H1 (cell line): ENCODE measurements around the gene TFCP2. TPM values are rescaled to one million over a fixed set of nuclear protein-coding genes. Genes with fewer than 3 reads are reported as not detected.

Experiments
- CTCF ChIA-PET: fragments of 300-600 bp; sonication (Branson Sonifier 250); formaldehyde crosslinking; loops from one replicate; lab custom pipeline; 2021; ENCODE audit not compliant: partially characterized antibody; lab: Charles Lee
- POLR2A ChIA-PET: fragments of 300-600 bp; sonication (Branson Sonifier 250); formaldehyde crosslinking; loops from one replicate; lab custom pipeline; 2021; ENCODE audit warnings: inconsistent platforms; ENCODE audit not compliant: partially characterized antibody; lab: Charles Lee
- DNase-seq, 2 experiments: peaks; one replicate each; pipeline versions ENCODE4 v3.0.0 to v3.0.0-alpha.2; 2010 to 2022; ENCODE audit warnings: low spot score in 2 of 2, low read depth in 1 of 2, mixed read lengths in 1 of 2
- FAIRE-seq: peaks from 2 replicates; lab custom pipeline; 2011; peaks lifted over from hg19 to GRCh38; lab: Jason Lieb, UNC
- H2AFZ ChIP-seq: 2 replicates; pipeline ENCODE4 v1.8.1; 2012; ENCODE audit warnings: low read length, inconsistent platforms
- H2AK5ac ChIP-seq: 2 replicates; pipeline ENCODE4 v1.6.1; 2013; ENCODE audit warnings: low read depth, low read length
- H2BK120ac ChIP-seq: replicated peaks from 2 replicates; pipeline ENCODE3; 2013; ENCODE audit warnings: low read depth, low read length, inconsistent platforms
- H2BK12ac ChIP-seq: 2 replicates; pipeline ENCODE4 v1.6.1; 2013; ENCODE audit warnings: low read depth, low read length
- H2BK15ac ChIP-seq: 2 replicates; pipeline ENCODE4 v1.6.1; 2013; ENCODE audit warnings: low read length
- H2BK20ac ChIP-seq: 2 replicates; pipeline ENCODE4 v1.6.1; 2013; ENCODE audit warnings: low read length
- H2BK5ac ChIP-seq: 2 replicates; pipeline ENCODE4 v1.6.1; 2013; ENCODE audit warnings: low read depth, low read length
- H3K14ac ChIP-seq: 2 replicates; pipeline ENCODE4 v1.6.1; 2013; ENCODE audit warnings: inconsistent platforms; ENCODE audit not compliant: insufficient read length
- H3K18ac ChIP-seq: 2 replicates; pipeline ENCODE4 v1.6.1; 2013; ENCODE audit warnings: low read length; ENCODE audit errors: extremely low read depth
- H3K23ac ChIP-seq: 2 replicates; pipeline ENCODE4 v1.6.1; 2013; ENCODE audit warnings: inconsistent platforms; ENCODE audit not compliant: insufficient read length
- H3K23me2 ChIP-seq: 2 replicates; pipeline ENCODE4 v1.6.1; 2013; ENCODE audit warnings: low read depth, low read length
- H3K27ac ChIP-seq: 2 replicates; pipeline ENCODE4 v1.6.1; 2011; ENCODE audit warnings: low read depth, low read length, inconsistent platforms
- H3K27me3 ChIP-seq, 4 experiments: replicated peaks in 1 of 4; 1 replicate in 1 of 4; 2 replicates in 3 of 4; pipeline versions ENCODE4 v1.6.1 to v1.8.1; 2011 to 2013; ENCODE audit warnings: low read length in 3 of 4, mild to moderate bottlenecking in 3 of 4, inconsistent platforms in 2 of 4, mixed read lengths in 2 of 4, moderate library complexity in 1 of 4; ENCODE audit not compliant: control insufficient read depth in 3 of 4, insufficient read depth in 3 of 4; ENCODE audit errors: extremely low read depth in 1 of 4
- H3K36me3 ChIP-seq, 4 experiments: 2 replicates each; pipeline versions ENCODE4 v1.6.1 to v1.8.1; 2011 to 2013; ENCODE audit warnings: mild to moderate bottlenecking in 4 of 4, low read length in 3 of 4, moderate library complexity in 2 of 4, control low read depth in 1 of 4, inconsistent platforms in 1 of 4; ENCODE audit not compliant: insufficient read depth in 4 of 4, control insufficient read depth in 2 of 4
- H3K4ac ChIP-seq: replicated peaks from 2 replicates; pipeline ENCODE3; 2013; ENCODE audit warnings: low read length, low read depth, mixed read lengths, inconsistent platforms; ENCODE audit not compliant: insufficient read length
- H3K4me1 ChIP-seq, 4 experiments: replicated peaks in 1 of 4; 1 replicate in 1 of 4; 2 replicates in 3 of 4; pipeline versions ENCODE4 v1.6.1 to v1.8.1; 2011 to 2013; ENCODE audit warnings: low read length in 3 of 4, inconsistent platforms in 2 of 4, mixed read lengths in 1 of 4; ENCODE audit not compliant: insufficient read depth in 4 of 4, control insufficient read depth in 3 of 4
- H3K4me2 ChIP-seq, 2 experiments: 2 replicates each; pipeline versions ENCODE4 v1.6.1 to v1.8.1; 2011 to 2013; ENCODE audit warnings: low read depth in 2 of 2, low read length in 2 of 2, control low read depth in 1 of 2, inconsistent platforms in 1 of 2, mild to moderate bottlenecking in 1 of 2; ENCODE audit not compliant: insufficient read depth in 1 of 2
- H3K4me3 ChIP-seq, 4 experiments: fragments of 200-600, 300-600 bp in 1 of 4; sonication (generic), shearing (Covaris generic), sonication (Bioruptor Twin) in 1 of 4; 2 replicates each; pipeline versions ENCODE4 v1.5.1 to v1.8.1; 2011 to 2016; ENCODE audit warnings: low read length in 4 of 4, low read depth in 3 of 4, control low read depth in 2 of 4, inconsistent platforms in 2 of 4, mild to moderate bottlenecking in 2 of 4, mixed read lengths in 1 of 4, moderate library complexity in 1 of 4; ENCODE audit not compliant: insufficient read depth in 2 of 4; ENCODE audit errors: extremely low read depth in 1 of 4
- H3K56ac ChIP-seq: replicated peaks from 2 replicates; pipeline ENCODE3; 2013; ENCODE audit warnings: low read depth, mild to moderate bottlenecking, mixed read lengths, low read length, inconsistent platforms; ENCODE audit not compliant: insufficient read length
- H3K79me1 ChIP-seq: 2 replicates; pipeline ENCODE4 v1.6.1; 2013; ENCODE audit warnings: low read depth, low read length, control low read depth
- H3K79me2 ChIP-seq, 2 experiments: 2 replicates each; pipeline versions ENCODE4 v1.6.1 to v1.8.1; 2012 to 2013; ENCODE audit warnings: low read length in 2 of 2, mild to moderate bottlenecking in 2 of 2, inconsistent platforms in 1 of 2; ENCODE audit not compliant: insufficient read depth in 2 of 2, control insufficient read depth in 1 of 2
- H3K9ac ChIP-seq, 4 experiments: replicated peaks in 1 of 4; 1 replicate in 1 of 4; 2 replicates in 3 of 4; pipeline versions ENCODE4 v1.6.1 to v1.8.1; 2011 to 2013; ENCODE audit warnings: low read depth in 3 of 4, low read length in 3 of 4, control low read depth in 2 of 4, mild to moderate bottlenecking in 2 of 4, moderate library complexity in 2 of 4, inconsistent platforms in 1 of 4; ENCODE audit errors: extremely low read depth in 1 of 4
- H3K9me3 ChIP-seq, 2 experiments: 2 replicates each; pipeline versions ENCODE4 v1.6.1 to v1.8.1; 2012 to 2013; ENCODE audit warnings: mild to moderate bottlenecking in 2 of 2, moderate library complexity in 2 of 2, control low read depth in 1 of 2, inconsistent platforms in 1 of 2, low read depth in 1 of 2, low read length in 1 of 2, mixed read lengths in 1 of 2; ENCODE audit not compliant: insufficient read depth in 2 of 2
- H4K20me1 ChIP-seq, 2 experiments: replicated peaks in 1 of 2; 2 replicates each; pipeline versions ENCODE3 to v1.8.1; 2011 to 2013; ENCODE audit warnings: inconsistent platforms in 2 of 2, low read length in 2 of 2, mild to moderate bottlenecking in 1 of 2; ENCODE audit not compliant: insufficient read depth in 2 of 2, control insufficient read depth in 1 of 2
- H4K5ac ChIP-seq: 2 replicates; pipeline ENCODE4 v1.6.1; 2013; ENCODE audit warnings: low read length, low read depth, mixed read lengths, inconsistent platforms; ENCODE audit not compliant: insufficient read length
- H4K8ac ChIP-seq: 2 replicates; pipeline ENCODE4 v1.8.0; 2013; ENCODE audit warnings: mild to moderate bottlenecking, moderate library complexity, low read length, inconsistent platforms; ENCODE audit not compliant: insufficient read depth; ENCODE audit errors: extremely low read depth
- H4K91ac ChIP-seq: replicated peaks from 2 replicates; pipeline ENCODE3; 2013; ENCODE audit warnings: low read length, mixed read lengths, inconsistent platforms; ENCODE audit not compliant: insufficient read length
- CBX8 ChIP-seq: fragments of 300-800, 300-1000 bp; sonication (generic); IDR thresholded peaks from 2 replicates; pipeline ENCODE4 v1.7.1; 2016; ENCODE audit warnings: low read depth, low read length, borderline replicate concordance
- CREB1 ChIP-seq: IDR thresholded peaks from 2 replicates; pipeline ENCODE4 v1.6.1; 2012; ENCODE audit warnings: inconsistent platforms
- CTBP2 ChIP-seq: IDR thresholded peaks from 2 replicates; pipeline ENCODE4 v1.7.0; 2011; ENCODE audit warnings: borderline replicate concordance, mild to moderate bottlenecking, moderate library complexity, mixed read lengths, low read length; ENCODE audit not compliant: insufficient read depth, insufficient read length
- HDAC6 ChIP-seq: IDR thresholded peaks from one replicate; pipeline ENCODE4 v1.7.1; 2012; ENCODE audit warnings: low read depth, mild to moderate bottlenecking, inconsistent platforms, low read length, moderate library complexity
- MAFK ChIP-seq: IDR thresholded peaks from 2 replicates; pipeline ENCODE4 v1.6.1; 2012; ENCODE audit warnings: low read depth, mild to moderate bottlenecking, improper control_type of control experiment, low read length
- NANOG ChIP-seq: IDR thresholded peaks from 2 replicates; pipeline ENCODE4 v1.6.1; 2011; ENCODE audit warnings: low read length, low read depth, mild to moderate bottlenecking, inconsistent platforms; ENCODE audit not compliant: insufficient read depth, poor library complexity, severe bottlenecking
- POLR2AphosphoS5 ChIP-seq: IDR thresholded peaks from 2 replicates; pipeline ENCODE4 v1.6.1; 2011; ENCODE audit warnings: low read depth, low read length
- RBBP5 ChIP-seq: IDR thresholded peaks from 2 replicates; pipeline ENCODE4 v1.7.1; 2012; ENCODE audit warnings: low read depth, mild to moderate bottlenecking, inconsistent platforms, low read length, moderate library complexity, borderline replicate concordance
- RNF2 ChIP-seq: fragments of 200-900, 300-1000 bp; sonication (generic); IDR thresholded peaks from 2 replicates; pipeline ENCODE4 v1.7.1; 2016; ENCODE audit warnings: borderline replicate concordance, low read depth, mild to moderate bottlenecking, antibody characterized with exemption, low read length; ENCODE audit not compliant: poor library complexity, severe bottlenecking; ENCODE audit errors: missing control alignments
- SAP30 ChIP-seq: fragments of 300-600 bp; sonication (generic); IDR thresholded peaks from 2 replicates; pipeline ENCODE4 v1.7.1; 2012; ENCODE audit warnings: low read length, moderate library complexity, mild to moderate bottlenecking, inconsistent platforms; ENCODE audit not compliant: insufficient read depth, insufficient replicate concordance
- TAF1 ChIP-seq: IDR thresholded peaks from 2 replicates; pipeline ENCODE4 v1.6.1; 2011; ENCODE audit warnings: mild to moderate bottlenecking, low read depth, low read length
- TAF7 ChIP-seq: optimal IDR thresholded peaks from 2 replicates; pipeline ENCODE3; 2011; ENCODE audit warnings: low read depth, mild to moderate bottlenecking, inconsistent platforms, low read length, moderate library complexity, borderline replicate concordance
- TEAD4 ChIP-seq: IDR thresholded peaks from 2 replicates; pipeline ENCODE4 v1.6.1; 2012; ENCODE audit warnings: low read depth, low read length, inconsistent platforms, mixed read lengths
- ZNF274 ChIP-seq: IDR thresholded peaks from 2 replicates; pipeline ENCODE4 v1.7.0; 2012; ENCODE audit warnings: low read length, borderline replicate concordance; ENCODE audit errors: extremely low read depth
- WGBS, 2 experiments: shearing (Covaris generic) in 1 of 2; methylation state at CpG; one replicate each; pipeline versions ENCODE4 v1.1.6 to v1.1.7; 2013 to 2015; ENCODE audit warnings: low lambda C conversion rate in 2 of 2, mixed read lengths in 2 of 2, inconsistent platforms in 1 of 2, low coverage in 1 of 2, missing lambda C conversion rate in 1 of 2; ENCODE audit not compliant: insufficient replicate concordance in 2 of 2, insufficient coverage in 1 of 2, insufficient read length in 1 of 2; ENCODE audit errors: extremely low coverage in 1 of 2, missing lambda C conversion rate in 1 of 2; 5-methylcytosine and 5-hydroxymethylcytosine counted together
- polyA plus RNA-seq, 7 experiments: library from polyadenylated mRNA; depleted of rRNA in 3 of 7; stranded (reverse) in 5 of 7; unstranded in 2 of 7; fragments of >200 nt in 5 of 7; fragments of 200-250 nt in 2 of 7; gene quantifications; 1 replicate in 5 of 7; 2 replicates in 1 of 7; 4 replicates in 1 of 7; pipeline versions ENCODE4 v1.2.1 to v1.2.3, GENCODE V29; 2011 to 2013; ENCODE audit warnings: missing spikeins in 2 of 7, mixed read lengths in 2 of 7
- total RNA-seq: library from RNA; stranded (reverse); fragmentation: NEBNext Ultra II Directional; extraction: Animal tissue kit (Norgen Biotek cat#: 25700); gene quantifications from 2 replicates; pipeline ENCODE4 v1.2.1, GENCODE V29; 2021

The TFCP2 gene
- total and polyA plus RNA-seq, 2 of the 8 experiments (the other 6 are each of a cell fraction or from before 2014, with no cell fraction given) = 19.8 to 49.2 TPM

GRCh38 chr12:51085757-51086156 lies 87.2 kb downstream of the TFCP2 start:
- no peaks in the 10 kb centered on the region for H3K36me3 ChIP-seq
- no peak overlapping the region for H3K56ac ChIP-seq
- peaks cover 4 to 6% (median 5%) of the 10 kb centered on the region in 4 experiments; a peak in 4 of 7 replicates for H3K4me1 ChIP-seq
- H3K79me1 ChIP-seq = peaks cover 4% of the 10 kb centered on the region
- H2AFZ ChIP-seq = no peak overlapping the region
- no peak overlapping the region for H2BK120ac ChIP-seq
- H4K20me1 ChIP-seq = peaks cover 0 to 5% of the 10 kb centered on the region in 2 experiments
- H4K5ac ChIP-seq = no peak overlapping the region
- H3K23me2 ChIP-seq = peaks cover 7% of the 10 kb centered on the region
- CTCF ChIA-PET = interaction anchor here (0.5 to 1.5 kb wide), 4 partner anchors 38 to 306 kb away, joined by 3 read pairs; no protein-coding TSS in a partner anchor
- WGBS, 2 experiments = 85% methylated on average over 3 of the region's 3 CpGs; no CpG with 5 or more reads in 1 of the 2 experiments
- H3K4ac ChIP-seq = no peak overlapping the region
- peaks cover 6 to 18% of the 10 kb centered on the region in 2 experiments; a peak in 3 of 4 replicates for H3K79me2 ChIP-seq
- H3K23ac ChIP-seq = no peak overlapping the region
- H4K8ac ChIP-seq = no peak overlapping the region
- no peak overlapping the region for H3K4me3 ChIP-seq
- POLR2A ChIA-PET = interaction anchor here (1.0 to 1.1 kb wide), 2 partner anchors 131 to 167 kb away, joined by 3 read pairs; no protein-coding TSS in a partner anchor
- no peak overlapping the region for H2AK5ac ChIP-seq
- DNase-seq = no peak
- no peak for FAIRE-seq
- H3K4me2 ChIP-seq = no peak overlapping the region
- no peaks in the 10 kb centered on the region for H3K9me3 ChIP-seq
- no peak overlapping the region for H3K27ac ChIP-seq
- H2BK12ac ChIP-seq = no peak overlapping the region
- no peak overlapping the region for H2BK20ac ChIP-seq
- H3K18ac ChIP-seq = no peak overlapping the region
- H3K9ac ChIP-seq = no peak overlapping the region; a peak in 1 of 7 replicates
- H2BK15ac ChIP-seq = no peak overlapping the region
- H3K27me3 ChIP-seq = no peaks in the 10 kb centered on the region
- H2BK5ac ChIP-seq = no peak overlapping the region
- H3K14ac ChIP-seq = no peak overlapping the region
- no peak overlapping the region for H4K91ac ChIP-seq
- no peak for TF ChIP-seq ZNF274
- no peak for TF ChIP-seq TAF1
- TF ChIP-seq SAP30 = no peak
- no peak for TF ChIP-seq RNF2
- no peak for TF ChIP-seq CREB1
- TF ChIP-seq CTBP2 = no peak
- TF ChIP-seq TEAD4 = no peak
- TF ChIP-seq NANOG = no peak
- no peak for TF ChIP-seq MAFK
- no peak for TF ChIP-seq HDAC6
- TF ChIP-seq RBBP5 = no peak
- TF ChIP-seq CBX8 = no peak
- no peak for TF ChIP-seq POLR2AphosphoS5
- no peak for TF ChIP-seq TAF7
